PC-3 (cell line): ENCODE data around the gene USP11. TPM values are rescaled to one million over a fixed set of nuclear protein-coding genes. Genes with fewer than 3 reads are reported as not detected.
A peak's percentile ranks its signal among the peaks of the same experiment; 100 is the strongest.

ENCODE experiments used
- ATAC-seq: fragments of 200-7000 bp; cut with Tn5 transposase; 2 replicates; pipeline ENCODE4 v1.9.1; 2020; ENCODE audit warnings: mild to moderate bottlenecking, moderate library complexity
- BruUV-seq: library from RNA; stranded (reverse); fragments of 400-500 nt; replicated peaks from 2 replicates; lab custom pipeline; 2021; lab: Mats Ljungman, UMichigan
- CTCF ChIA-PET: fragments of 300-600 bp; sonication (Branson Sonifier 250); formaldehyde crosslinking; loops from one replicate; lab custom pipeline; 2022; ENCODE audit warnings: antibody characterized with exemption; lab: Charles Lee
- POLR2A ChIA-PET: fragments of 300-600 bp; sonication (Branson Sonifier 250); formaldehyde crosslinking; loops from one replicate; lab custom pipeline; 2022; ENCODE audit warnings: antibody characterized with exemption; ENCODE audit not compliant: unreplicated experiment; lab: Charles Lee
- DNase-seq: peaks from one replicate; pipeline ENCODE4 v3.0.0-alpha.2; 2015
- H2AFZ ChIP-seq: fragments of 300-600 bp; sonication (generic); 2 replicates; pipeline ENCODE4 v1.6.0; 2016; ENCODE audit warnings: antibody characterized with exemption, low read length
- H3F3A ChIP-seq: fragments of 300-600 bp; sonication (generic); one replicate; pipeline ENCODE4 v1.6.0; 2017; ENCODE audit warnings: antibody characterized with exemption, low read length, control low read depth, mild to moderate bottlenecking; ENCODE audit not compliant: unreplicated experiment
- H3K27ac ChIP-seq: fragments of 300-600 bp; sonication (generic); 2 replicates; pipeline ENCODE4 v1.5.1; 2016; ENCODE audit warnings: mild to moderate bottlenecking, low read length
- H3K27me3 ChIP-seq: fragments of 300-600 bp; sonication (generic); 2 replicates; pipeline ENCODE4 v1.6.1; 2016; ENCODE audit warnings: low read length, mixed read lengths
- H3K36me3 ChIP-seq: fragments of 300-600 bp; sonication (generic); 2 replicates; pipeline ENCODE4 v1.6.1; 2016; ENCODE audit warnings: low read depth, mixed run types, low read length, mixed read lengths
- H3K4me1 ChIP-seq: fragments of 300-600 bp; sonication (generic); 2 replicates; pipeline ENCODE4 v1.5.1; 2016; ENCODE audit warnings: low read length; ENCODE audit not compliant: insufficient read depth
- H3K4me2 ChIP-seq: fragments of 300-600 bp; sonication (generic); 2 replicates; pipeline ENCODE4 v1.6.0; 2016; ENCODE audit warnings: low read length
- H3K4me3 ChIP-seq: fragments of 300-600 bp; sonication (generic); 2 replicates; pipeline ENCODE4 v1.5.1; 2016; ENCODE audit warnings: mild to moderate bottlenecking, low read length, mixed read lengths
- H3K79me2 ChIP-seq: fragments of 300-600 bp; sonication (generic); 2 replicates; pipeline ENCODE4 v1.6.1; 2017; ENCODE audit warnings: low read length, mixed read lengths
- H3K9ac ChIP-seq: fragments of 300-600 bp; sonication (generic); 2 replicates; pipeline ENCODE4 v1.6.0; 2016; ENCODE audit warnings: mild to moderate bottlenecking, low read length
- H3K9me2 ChIP-seq: fragments of 300-600 bp; sonication (generic); replicated peaks from 2 replicates; pipeline ENCODE4 v1.6.1; 2016; ENCODE audit warnings: mixed run types, low read length, mixed read lengths
- H3K9me3 ChIP-seq: fragments of 300-600 bp; sonication (generic); 2 replicates; pipeline ENCODE4 v1.6.1; 2016; ENCODE audit warnings: low read length, mixed read lengths
- H4K20me1 ChIP-seq: fragments of 300-600 bp; sonication (generic); 2 replicates; pipeline ENCODE4 v1.6.1; 2016; ENCODE audit warnings: low read length, mixed read lengths
- CTCF ChIP-seq: fragments of 300-600 bp; sonication (generic); conservative IDR thresholded peaks from 2 replicates; pipeline ENCODE4 v1.5.1; 2017; ENCODE audit warnings: antibody characterized with exemption, low read depth, mild to moderate bottlenecking, low read length
- EZH2 ChIP-seq: fragments of 300-600 bp; sonication (generic); IDR thresholded peaks from one replicate; pipeline ENCODE4 v1.6.1; 2017; ENCODE audit warnings: antibody characterized with exemption, mild to moderate bottlenecking, low read length; ENCODE audit not compliant: unreplicated experiment
- EZH2phosphoT487 ChIP-seq: fragments of 300-600 bp; sonication (generic); IDR thresholded peaks from 2 replicates; pipeline ENCODE4 v1.6.1; 2018; ENCODE audit warnings: mild to moderate bottlenecking, antibody characterized with exemption, low read length, borderline replicate concordance
- intact Hi-C: fragments of 100-400 bp; cut with micrococcal nuclease; formaldehyde crosslinking; loops from 2 replicates; pipeline ENCODE4 v1.9.0; 2023
- total RNA-seq: library from RNA; depleted of rRNA; stranded (reverse); fragments of >200 nt; gene quantifications from 2 replicates; pipeline ENCODE4 v1.2.3, GENCODE V29; 2014

USP11 gene
- total RNA-seq, 1 experiment from 2014 or later, result 31.3 TPM

- Histone ChIP-seq H3K9ac (0 out of 2 replicates have a peak overlapping the region, but pooled peaks have one; percentile 31), H3K4me1 (peaks cover 32% of the 10 kb centered on the region), H3K27ac (peak overlapping the region; percentile 76), H3K4me2 (peak overlapping the region; percentile 60), H3F3A (peaks cover 4% of the 10 kb centered on the region), H2AFZ (no peak overlapping the region), H3K27me3 (no peaks in the 10 kb centered on the region), H3K9me2 (no peaks in the 10 kb centered on the region), H3K79me2 (peaks cover 56% of the 10 kb centered on the region), H3K9me3 (no peaks in the 10 kb centered on the region), H4K20me1 (peaks cover 31% of the 10 kb centered on the region), H3K4me3 (no peak overlapping the region), H3K36me3 (peaks cover 65% of the 10 kb centered on the region)
- TF ChIP-seq CTCF (peak; percentile 57), EZH2 (no peak)
- intact Hi-C loops, result no loop called here
- no TSS peak for BruUV-seq
- DNase-seq (peak; percentile 88), ATAC-seq (peak; percentile 93)
- POLR2A ChIA-PET, result interaction anchor here (0.6 to 1.0 kb wide), 4 partner anchors 9 to 77 kb away, joined by 3 to 9 read pairs (median 7); partner anchors contain the start of gene CDK16
- CTCF ChIA-PET, result interaction anchor here (0.5 to 1.2 kb wide), 13 partner anchors 9 to 338 kb away, joined by 3 to 9 read pairs (median 3); partner anchors contain the start of genes NDUFB11 and RBM10
Observed at GRCh38 chrX:47200385-47201150, 32.2 kb upstream of the USP11 start.

GRCh38 chrX:47201345-47201944 is 31.4 kb upstream of the USP11 start:
- no TSS peak for BruUV-seq
- H3K36me3 ChIP-seq, result peaks cover 74% of the 10 kb centered on the region

More at GRCh38 chrX:47201345-47201944, 31.4 kb upstream of the USP11 start:
- no peak for ATAC-seq
- Histone ChIP-seq H3K9ac (no peak overlapping the region), H3K4me2 (no peak overlapping the region), H3K4me3 (no peak overlapping the region), H2AFZ (no peak overlapping the region), H3K9me3 (no peaks in the 10 kb centered on the region), H3K4me1 (peaks cover 23% of the 10 kb centered on the region), H3K9me2 (no peaks in the 10 kb centered on the region), H3F3A (peaks cover 4% of the 10 kb centered on the region), H3K27me3 (no peaks in the 10 kb centered on the region), H4K20me1 (peaks cover 25% of the 10 kb centered on the region), H3K79me2 (peaks cover 47% of the 10 kb centered on the region), H3K27ac (no peak overlapping the region)
- ChIA-PET CTCF (no interaction called here), POLR2A (interaction anchor here (0.5 to 0.6 kb wide), 3 partner anchors 11 to 159 kb away, joined by 4 to 5 read pairs (median 5); no protein-coding TSS in a partner anchor)
- TF ChIP-seq CTCF (no peak), EZH2 (no peak), EZH2phosphoT487 (no peak)
- no peak for DNase-seq
- intact Hi-C loops, result no loop called here
